NCI-H82 treated with DMSO at 0.1 percent for 48 hours (cell line): ENCODE data around the gene RBM20.

Experiments
- DNase-seq: peaks from one replicate; lab custom pipeline; 2025; ENCODE audit not compliant: unreplicated experiment; lab: John Stamatoyannopoulos, UW

Gene RBM20

DNA sequence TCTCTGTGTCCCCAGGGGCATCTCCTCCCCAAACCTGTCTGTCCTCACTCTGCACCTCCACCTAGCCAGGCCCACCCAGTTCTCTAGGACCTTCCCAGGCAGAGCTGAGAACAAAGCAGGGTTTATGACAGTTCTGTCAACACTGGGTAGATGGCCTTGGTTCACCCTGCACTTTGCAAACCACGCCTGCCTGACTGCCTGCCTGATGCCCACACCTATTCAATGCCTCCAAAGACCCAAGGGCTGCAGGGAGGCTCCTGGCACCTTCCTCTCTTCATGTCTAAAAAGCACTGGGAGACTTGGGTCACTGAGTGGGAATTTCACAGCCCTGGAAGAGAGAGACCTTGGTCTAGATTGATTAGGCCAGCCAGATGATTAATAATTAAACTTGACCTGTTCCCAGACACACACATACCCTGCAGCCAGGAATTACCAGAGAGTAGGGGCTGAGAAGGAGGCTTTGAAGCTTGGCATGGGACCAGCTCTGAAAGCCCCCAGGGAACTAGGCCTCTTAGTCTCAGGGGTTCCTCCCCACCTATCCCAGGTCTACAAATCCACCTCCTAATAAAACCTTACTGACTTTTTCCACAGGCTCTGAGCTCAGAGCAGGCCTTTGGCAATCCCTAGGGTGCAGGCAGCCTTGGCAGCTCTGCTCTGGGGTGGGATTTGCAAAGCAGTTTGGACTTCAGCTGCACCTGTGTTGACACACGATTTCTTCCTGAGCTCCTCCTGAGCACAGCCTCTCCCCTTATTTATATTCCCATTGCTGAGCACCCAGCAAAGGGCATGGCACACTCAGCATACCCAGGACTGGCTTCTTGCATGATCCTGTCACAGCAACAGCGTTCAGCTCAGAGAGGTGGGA, 201.9 kb downstream of the RBM20 start:
- no peak for DNase-seq

DNA sequence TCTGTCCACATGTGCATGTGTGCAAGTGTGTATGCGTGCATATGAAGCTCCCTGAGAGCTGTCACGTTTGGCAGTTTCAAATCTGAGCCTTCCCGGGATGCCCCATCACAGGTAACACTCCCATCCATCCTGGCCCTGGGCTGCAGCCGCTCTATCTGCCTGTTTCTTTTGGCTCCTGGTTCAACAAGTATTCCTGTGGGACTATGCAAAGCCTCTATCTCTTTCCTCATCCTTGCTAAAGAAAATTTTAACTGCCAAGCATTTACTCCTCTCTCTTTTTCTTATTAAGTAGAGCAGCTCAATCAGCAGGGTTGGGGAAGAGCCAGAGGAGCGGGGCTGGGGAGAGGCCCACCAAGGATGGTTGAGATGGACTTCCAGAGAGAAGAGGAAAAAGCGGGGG, 203.2 kb downstream of the RBM20 start:
- DNase-seq, result no peak

DNA sequence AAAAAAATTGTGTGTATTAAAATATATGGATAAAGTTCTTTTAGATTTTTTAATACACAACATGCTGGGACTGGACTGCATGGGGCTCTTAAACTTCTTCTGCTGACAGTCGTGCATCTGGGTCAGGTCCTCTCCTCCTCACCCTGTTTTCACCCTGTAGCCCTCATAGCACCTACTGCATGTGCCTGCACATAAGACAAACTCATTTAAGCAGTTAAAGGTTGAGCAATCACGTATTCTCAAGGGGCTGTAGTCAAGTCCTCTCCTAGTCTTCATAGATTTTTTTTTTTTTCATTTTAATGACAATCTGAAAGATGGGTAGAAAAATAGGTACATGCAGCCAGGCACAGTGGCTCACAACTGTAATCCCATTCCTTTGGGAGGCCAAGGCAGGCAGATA, 204.0 kb downstream of the RBM20 start:
- no peak for DNase-seq

DNA sequence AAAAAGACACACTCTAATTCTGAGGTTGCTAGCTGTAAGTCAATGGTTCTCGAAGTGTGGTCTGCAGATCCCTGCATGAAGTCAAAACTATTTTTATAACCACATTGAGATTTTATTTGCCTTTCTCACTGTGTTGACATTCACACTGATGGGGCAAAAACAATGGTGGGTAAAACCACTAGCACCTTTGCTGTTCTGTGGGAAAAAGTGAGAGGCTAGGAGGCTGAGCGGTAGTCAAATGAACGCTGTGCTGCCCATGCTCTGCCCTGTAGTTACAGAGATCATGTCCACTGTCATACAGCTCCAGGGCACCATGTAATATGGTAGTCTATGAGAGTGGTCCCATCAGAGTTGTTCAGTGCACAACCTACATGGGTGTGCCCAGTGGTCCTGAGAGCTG, 206.0 kb downstream of the RBM20 start:
- DNase-seq, result no peak

DNA sequence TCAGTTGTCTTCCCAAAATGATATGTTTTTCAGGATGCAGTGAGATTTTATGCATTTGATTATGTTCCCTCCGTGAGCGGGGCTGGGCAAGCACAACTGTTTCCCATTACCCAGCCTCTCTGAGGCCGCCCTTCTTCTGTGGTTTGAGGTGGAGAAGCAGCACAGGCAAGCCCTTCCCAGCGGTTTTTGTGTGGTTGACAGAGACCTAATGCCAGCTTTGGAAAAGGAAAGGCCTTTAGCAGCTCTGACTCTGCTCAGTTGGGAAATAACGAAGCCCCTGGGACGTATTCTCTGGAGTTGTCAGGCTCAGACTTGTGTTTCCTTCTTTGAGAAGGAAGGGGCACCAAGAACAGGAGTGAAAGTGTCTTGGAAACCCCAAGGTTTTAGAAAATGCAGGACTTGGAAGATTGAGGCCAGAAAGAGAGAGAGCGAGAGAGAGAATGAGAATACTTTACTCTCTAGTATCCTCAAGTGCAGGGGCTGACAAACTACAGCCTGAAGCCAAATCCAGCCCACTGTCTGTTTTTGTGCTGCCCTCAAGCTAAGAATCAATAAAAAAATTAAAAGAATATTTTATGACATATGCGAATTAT, 207.0 kb downstream of the RBM20 start:
- DNase-seq, result no peak

DNA sequence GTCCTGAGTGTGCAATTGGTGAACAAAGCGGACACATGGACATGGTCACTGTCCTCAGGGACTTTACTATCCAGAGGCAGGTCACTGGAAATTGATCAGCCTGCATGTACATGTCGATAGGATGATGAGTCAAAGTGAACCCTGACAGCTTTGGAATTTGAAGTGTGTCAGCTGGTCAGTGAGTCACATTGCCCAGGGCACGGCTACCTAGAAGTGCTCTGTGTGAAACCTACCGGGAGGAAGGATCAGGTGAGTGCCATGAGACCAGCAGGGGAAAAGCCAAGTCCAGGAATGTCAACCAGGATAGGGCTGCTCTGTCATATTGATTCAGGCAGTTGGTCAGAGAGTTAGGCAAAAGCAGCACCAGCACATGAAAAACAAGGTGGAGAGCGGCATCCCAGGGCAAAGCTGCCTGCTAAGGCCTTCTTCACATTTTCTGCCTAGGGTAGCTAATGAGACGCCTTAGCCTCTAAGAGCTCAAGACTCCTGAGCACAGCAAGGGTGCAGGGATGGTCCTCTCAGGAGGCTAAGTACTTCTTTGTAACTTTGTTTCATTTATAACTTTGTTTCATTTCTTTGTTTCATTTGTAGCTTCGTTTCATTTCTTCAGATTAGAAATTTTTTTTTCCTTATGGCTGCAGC, 208.2 kb downstream of the RBM20 start:
- no peak for DNase-seq

DNA sequence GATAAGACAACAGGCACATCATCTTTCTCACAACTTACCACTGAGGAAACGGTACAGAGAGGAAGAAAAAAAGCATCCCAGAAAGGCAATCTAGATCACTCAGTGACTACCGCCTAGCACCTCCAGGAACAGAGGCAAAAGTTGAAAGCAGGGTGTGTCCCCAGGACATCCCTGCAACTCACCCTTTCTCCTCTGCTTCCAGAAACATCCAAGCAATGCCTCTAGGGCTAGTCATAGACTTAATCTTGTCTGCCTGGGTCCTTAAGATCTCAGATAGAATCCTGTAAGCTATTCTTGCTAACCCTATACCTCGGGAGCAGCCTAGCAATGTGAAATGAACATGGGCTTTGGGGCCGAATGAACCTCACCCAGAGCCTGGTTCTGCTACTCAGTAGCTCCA, 208.8 kb downstream of the RBM20 start:
- no peak for DNase-seq

DNA sequence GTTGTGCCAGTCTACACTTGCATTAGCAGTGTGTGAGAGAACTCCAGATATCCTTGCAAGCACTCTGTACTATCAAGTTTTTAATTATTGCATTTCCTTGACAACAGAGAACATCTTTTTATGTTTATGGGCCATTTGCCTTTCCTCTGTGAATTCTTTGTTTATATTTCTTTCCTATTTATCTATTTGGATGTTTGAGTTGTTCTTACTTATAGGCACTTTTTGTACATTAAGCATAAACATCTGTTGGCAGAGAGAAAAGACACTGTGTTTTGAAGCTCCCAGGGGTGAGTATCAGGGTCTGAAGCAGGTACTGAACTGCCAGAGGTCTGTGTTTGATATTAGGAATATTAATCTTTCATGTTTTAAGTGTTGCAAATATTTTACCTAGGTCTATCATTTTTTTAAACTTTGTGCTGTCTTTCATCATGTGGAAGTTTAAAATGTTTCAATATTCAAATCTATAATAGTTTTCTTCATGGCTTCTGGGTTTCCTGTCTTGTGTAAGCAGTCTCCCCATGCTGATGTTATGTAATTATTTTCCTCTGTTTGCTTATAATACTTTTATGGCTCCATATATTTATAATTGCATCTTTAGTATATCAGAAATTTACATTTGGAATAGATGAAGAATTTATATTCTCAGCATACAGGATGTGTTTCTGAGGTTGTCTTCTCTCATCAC, 209.9 kb downstream of the RBM20 start:
- no peak for DNase-seq

DNA sequence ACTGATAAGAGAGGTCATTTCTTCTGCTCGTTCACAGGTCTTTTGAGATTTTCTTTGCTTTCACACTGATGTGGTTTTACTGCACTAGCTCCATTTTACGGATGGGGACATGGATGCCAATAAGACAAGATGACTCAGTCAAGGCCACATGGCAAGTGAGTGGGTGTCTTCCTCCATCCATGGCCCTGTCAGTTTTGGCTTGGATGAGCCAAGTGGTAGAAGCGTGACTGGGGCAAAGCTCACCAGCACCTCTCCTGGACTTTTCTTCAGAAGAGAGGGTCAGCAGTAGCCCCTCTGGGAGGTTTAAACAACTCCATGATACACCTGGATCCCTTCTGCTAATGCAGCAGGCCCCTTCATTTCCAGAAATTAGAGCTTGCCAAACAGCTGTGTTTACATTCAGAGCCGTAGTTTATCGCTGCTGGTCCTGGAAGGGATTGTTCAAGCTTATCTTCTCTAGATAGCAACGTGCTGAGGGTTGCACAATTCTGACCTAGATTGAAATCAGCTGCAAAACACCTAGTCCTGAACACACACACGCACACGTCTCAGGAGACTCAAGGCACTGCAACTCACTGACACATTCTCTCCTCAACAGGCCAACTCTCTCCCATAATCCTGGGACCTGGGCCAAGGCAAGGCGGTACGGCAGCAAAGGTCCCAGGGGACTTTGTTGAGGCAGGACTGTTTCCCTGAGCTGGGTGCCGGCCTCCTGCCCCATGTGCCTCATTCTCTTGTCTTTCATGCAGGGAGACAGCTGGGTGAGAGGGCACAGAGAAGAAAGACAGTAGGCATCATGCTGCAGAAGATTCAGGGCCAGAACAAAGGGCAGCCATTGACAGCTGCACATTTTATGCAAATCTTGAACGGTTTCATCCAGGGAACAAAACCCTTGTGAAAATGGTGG, 213.4 kb downstream of the RBM20 start:
- no peak for DNase-seq

DNA sequence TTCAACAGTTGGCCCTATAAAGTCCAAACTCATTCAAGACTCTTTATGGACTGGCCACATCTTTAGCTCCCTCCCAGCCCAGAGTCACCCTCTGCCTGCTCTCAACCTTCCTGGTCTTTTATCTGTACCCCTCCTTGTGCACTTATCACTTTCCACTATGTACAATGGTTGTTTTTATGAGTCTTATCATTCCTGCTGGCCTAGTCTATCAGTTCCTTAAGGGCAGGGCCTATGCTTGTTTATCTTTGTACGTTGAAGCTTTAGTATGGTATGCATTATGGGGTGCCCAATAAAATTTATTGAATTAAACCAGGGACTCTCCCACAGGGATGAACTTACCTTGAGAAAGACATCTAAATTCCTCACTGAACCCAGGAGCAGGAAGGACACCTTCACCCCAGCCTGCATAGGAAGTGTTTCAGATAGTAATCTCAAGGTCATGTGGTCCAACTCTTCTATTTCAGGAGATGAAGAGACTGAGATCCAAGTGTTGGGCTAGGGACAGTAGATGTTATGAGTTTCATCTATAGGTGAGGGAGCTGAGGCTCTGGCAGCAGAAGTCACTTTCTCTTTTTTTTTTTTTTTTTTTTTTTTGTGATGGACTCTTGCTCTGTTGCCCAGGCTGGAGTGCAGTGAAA, 214.3 kb downstream of the RBM20 start:
- DNase-seq, result no peak

DNA sequence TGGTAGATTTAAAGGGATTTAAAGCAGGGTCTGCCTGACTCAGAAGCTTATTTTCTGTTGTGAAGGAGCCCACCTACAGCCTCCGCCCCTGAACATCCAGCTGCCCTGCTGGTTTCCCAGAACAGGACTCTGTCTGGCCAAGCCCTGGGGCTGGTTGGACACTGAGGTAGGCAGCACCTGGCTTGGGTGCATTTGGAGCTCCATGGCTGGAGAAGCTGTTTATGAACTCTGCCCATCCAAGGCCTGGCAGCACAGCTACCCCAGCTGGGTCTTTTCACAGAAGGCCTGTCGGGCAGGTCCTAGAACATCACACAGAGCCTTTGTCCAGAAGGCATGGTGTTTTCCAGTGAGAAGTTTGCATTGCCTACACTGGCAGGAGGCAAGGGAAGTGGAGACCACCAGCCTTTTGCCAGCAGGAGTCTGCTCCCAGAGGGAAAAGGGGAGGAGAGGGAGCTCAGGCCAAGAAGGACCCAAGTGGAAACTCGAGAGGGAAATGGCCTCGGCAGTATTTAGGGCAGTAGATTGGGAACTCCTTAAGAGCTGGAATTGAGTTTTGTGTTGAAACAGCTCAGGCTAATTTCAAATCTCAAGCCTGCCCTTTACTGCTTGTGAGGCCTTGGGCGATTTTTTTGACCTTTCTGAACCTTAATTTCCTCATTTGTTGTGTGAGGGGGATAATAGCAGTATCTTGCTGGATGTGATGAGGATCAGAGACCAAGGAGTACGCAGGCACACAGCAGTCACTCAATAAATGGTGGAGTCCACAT, 215.3 kb downstream of the RBM20 start:
- DNase-seq, result no peak

DNA sequence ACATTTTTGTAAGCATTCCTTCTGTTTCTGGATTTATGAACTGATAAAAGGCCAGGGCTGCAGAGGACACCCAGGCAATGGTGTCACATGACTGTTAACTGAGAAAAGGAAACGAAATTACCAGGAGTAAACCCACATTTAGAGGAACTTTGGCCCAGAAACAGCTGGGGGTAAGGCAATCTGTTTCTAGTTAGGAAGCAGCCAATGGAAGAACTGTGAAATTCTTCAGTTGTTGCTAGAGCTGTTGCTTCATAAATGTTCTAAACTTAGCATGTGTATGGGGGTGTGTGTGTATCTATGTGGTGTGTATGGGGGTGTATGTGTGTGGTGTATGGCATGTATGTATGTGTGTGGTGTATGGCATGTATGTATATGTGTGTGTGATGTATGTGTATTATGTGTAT, 215.8 kb downstream of the RBM20 start:
- no peak for DNase-seq

DNA sequence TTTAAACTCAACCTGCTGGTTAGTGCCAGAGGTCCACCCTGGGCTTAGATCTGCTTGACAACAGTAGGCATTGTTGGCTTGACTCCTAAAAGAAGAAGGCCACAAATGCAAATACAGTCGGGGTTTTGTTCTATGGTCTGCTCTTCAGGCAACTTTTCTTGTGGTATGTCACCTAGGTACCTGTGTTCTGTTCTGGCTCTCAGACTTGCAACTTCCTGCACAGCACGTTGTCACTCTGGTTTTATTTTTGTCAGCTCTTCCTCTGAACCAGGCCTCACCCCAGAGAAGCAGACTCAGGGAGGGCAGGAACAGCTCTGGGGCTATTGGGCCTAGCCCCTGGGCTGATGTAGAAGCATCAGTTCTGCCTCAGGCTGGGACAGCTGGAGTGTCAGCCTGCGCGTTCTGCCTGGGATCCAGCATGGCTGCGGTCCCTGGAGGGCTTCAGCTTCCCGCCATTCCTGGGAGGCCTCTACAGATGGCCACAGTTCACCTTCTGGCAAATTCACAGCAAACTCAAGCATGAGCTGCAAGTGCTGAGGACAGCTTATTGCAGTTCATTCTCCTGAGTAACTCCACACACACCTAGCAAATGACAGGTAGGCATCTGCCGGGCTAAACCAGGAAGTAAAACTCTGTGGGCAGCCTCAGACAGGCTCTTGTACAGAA, 216.6 kb downstream of the RBM20 start:
- DNase-seq, result no peak

DNA sequence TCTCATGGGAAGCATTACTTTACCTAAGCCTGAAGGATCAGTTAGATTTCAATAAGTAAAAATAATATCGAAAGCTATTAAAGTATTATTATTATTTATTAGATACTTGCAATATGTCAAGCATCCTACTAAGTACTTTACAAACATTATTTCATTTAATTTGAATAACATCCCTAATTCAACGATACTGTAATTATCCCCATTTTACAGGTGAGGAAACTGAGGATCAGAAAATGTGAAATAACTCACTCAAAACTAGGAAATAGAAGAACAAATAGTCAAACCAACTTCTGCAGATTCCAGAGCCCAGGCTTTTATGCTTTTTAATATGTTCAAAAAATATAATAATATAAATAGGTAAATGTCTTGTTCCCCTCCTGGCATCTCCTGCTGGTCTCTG, 217.3 kb downstream of the RBM20 start:
- no peak for DNase-seq

DNA sequence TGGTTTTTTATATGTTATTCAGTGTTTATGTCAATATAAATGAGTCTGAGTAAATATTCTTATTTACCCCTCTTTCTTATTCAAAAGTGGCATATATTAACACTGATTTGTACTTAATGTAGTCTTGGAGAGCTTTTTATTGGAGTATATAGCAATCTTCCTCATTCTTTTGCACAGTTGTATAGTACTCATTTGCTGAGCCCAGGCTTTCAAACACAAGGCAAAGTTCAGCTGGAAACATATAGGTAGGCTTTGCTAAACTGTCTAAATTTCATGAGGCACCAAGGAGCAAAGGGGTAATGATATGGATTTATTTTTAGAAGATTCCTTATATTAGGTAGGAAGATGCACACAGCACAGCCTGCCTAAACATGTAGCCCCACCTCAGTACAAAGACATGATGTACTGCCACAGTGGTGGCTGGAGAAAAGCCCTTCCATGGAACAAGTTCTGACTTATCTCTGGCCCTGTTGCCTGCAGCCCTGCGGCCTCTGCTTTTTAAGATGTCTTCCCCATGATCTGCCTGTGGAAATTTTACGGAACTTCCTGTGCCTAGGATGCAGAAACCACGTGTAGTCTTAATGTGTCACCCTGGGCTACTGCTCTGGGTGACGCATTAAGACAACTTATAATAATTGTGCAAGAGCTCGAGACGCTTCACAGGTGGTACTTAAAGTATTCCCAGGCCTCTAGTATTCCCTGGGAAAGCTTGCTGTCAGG, 218.0 kb downstream of the RBM20 start:
- no peak for DNase-seq

DNA sequence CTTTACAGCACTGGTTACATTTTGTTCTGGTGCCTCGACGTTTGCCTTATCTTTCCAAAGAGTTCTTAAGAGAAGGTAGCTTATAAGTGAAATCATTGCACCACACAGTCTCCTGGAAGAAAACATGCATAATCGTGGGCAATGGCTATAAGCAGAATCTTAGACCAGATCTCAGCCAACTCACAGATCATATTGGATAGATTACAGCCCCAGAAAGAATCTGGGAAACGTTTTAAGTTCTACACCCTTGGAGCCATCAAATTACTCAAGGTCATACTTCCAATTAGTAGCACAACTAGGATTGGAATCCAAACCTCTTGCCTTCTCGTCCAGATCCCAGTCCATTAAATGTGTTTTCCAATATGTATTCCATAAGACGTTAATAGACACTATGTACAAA, 218.8 kb downstream of the RBM20 start:
- DNase-seq, result no peak

DNA sequence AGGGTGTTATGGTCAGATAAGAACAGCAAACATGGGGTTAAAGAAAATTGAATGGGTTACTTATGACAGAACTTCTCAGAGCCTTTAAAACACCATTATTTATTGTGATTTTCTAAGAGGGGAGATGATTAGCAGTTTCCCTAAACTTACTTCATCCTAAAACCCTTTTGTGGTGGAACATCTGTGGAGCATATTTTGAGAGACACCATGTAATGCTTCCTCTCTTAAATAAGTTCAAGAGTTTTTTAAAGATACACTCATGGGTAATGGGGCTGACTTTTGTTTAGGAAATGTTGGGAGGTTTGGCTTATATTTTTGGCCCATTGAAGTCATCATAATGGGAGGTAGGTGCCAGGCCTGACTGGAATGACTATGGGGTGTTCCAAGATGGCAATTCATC, 219.2 kb downstream of the RBM20 start:
- no peak for DNase-seq

DNA sequence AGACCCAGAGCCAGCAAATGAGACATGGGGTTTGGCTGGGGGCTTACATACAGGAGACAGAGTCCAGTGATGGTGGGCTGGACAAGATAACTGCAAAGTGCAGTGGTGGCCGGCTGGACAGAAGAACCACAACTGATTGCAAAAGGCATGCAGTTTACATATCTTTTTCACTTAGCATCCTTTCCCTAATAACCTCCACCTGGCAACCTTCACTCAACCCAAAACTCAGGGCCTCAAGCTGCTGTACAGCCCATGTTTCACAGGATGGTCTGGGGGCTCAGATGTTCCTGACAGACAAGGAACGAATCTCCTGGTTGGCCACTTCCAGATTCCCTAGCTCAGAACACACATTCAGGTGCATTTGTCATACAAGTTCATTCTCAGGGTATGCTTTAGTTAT, 219.8 kb downstream of the RBM20 start:
- no peak for DNase-seq
